NB4 (cell line): ENCODE results near the gene KLF11.

Source experiments
- MYC ChIP-seq: IDR thresholded peaks from 2 replicates; pipeline ENCODE4 v1.6.1; 2011; ENCODE audit warnings: low read depth, low read length
- POLR2A ChIP-seq: IDR thresholded peaks from 2 replicates; pipeline ENCODE4 v1.6.1; 2011; ENCODE audit warnings: mild to moderate bottlenecking; ENCODE audit not compliant: insufficient read length; ENCODE audit errors: extremely low read depth
- TF ChIP-seq, protein P1 (sequence below): IDR thresholded peaks from one replicate; pipeline ENCODE4 v1.5.1; 2012; ENCODE audit warnings: low read depth, low read length

DNA sequence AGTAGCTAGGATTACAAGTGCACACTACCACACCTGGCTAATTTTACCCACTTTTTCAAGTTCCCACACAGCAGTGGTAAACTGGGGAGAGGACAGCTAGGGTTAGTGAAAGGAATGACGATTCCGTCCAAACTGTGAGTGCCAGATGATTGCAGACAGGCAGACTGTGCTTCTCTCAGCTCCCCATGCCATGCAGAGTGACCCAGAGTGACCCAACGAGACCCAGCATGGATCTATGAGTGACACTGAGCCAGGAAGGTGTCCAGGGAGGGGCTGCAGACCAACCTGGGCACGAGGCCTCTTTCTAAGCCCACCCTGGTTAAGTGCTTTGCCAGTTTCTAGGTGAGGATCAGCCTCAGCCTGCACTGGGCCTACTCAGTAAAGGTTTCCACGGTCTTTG, 7.7 kb upstream of the KLF11 start:
- TF ChIP-seq, protein P1, sequence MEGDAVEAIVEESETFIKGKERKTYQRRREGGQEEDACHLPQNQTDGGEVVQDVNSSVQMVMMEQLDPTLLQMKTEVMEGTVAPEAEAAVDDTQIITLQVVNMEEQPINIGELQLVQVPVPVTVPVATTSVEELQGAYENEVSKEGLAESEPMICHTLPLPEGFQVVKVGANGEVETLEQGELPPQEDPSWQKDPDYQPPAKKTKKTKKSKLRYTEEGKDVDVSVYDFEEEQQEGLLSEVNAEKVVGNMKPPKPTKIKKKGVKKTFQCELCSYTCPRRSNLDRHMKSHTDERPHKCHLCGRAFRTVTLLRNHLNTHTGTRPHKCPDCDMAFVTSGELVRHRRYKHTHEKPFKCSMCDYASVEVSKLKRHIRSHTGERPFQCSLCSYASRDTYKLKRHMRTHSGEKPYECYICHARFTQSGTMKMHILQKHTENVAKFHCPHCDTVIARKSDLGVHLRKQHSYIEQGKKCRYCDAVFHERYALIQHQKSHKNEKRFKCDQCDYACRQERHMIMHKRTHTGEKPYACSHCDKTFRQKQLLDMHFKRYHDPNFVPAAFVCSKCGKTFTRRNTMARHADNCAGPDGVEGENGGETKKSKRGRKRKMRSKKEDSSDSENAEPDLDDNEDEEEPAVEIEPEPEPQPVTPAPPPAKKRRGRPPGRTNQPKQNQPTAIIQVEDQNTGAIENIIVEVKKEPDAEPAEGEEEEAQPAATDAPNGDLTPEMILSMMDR: no peak
- TF ChIP-seq POLR2A (no peak), MYC (no peak)
